HuH-7.5 (cell line): ENCODE data around the gene VKORC1.
"Not testable (repeated sequence)": the region's sequence is repeated elsewhere in the genome, so short reads cannot be mapped to it uniquely, and the experiment has no call there.

Source experiments
- DNase-seq: peaks from one replicate; pipeline ENCODE4 v3.0.0; 2011; ENCODE audit warnings: low spot score

Gene VKORC1

GRCh38 chr16:31094424-31095120 is at the start of gene VKORC1:
TSS of gene VKORC1 (minus strand) at chr16:31094797. CDS start at chr16:31094729, 68 bp downstream.
- peak; percentile 88 for DNase-seq

GRCh38 chr16:31143694-31144148 is 49.1 kb upstream of the VKORC1 start:
- DNase-seq = no peak

DNA sequence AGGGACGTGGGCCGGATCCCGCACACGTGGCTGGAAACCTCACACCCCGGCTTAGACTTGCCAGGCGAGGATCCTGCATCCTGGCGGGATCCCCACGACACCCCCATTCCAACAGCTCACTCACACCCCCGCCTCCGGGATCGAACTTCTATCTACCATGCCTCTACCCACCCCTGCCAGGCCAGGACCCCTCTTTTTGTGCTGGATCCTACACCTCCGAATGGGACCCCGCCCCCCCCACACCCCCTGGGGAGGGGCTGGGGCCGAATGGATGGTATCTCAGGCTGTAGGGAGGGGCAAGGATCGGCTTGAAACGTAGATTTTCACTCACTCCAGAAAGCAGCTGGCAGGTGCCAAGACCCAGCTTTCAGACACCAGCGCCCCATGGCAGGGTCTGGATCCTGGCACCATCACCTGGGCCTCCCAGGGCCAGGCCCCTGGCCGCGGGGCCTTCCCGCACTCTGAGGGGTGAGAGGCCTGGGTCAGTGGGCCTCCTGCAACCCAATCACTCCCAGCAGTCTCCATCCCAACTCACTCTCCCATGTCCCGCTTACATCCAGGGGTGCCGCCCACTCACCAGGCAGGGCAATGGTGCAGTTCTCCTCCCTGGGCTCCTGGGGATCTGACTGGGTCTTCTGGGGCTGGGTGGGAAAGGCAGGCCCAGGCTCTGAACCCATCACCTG is 48.6 kb upstream of the VKORC1 start:
- no peak for DNase-seq

DNA sequence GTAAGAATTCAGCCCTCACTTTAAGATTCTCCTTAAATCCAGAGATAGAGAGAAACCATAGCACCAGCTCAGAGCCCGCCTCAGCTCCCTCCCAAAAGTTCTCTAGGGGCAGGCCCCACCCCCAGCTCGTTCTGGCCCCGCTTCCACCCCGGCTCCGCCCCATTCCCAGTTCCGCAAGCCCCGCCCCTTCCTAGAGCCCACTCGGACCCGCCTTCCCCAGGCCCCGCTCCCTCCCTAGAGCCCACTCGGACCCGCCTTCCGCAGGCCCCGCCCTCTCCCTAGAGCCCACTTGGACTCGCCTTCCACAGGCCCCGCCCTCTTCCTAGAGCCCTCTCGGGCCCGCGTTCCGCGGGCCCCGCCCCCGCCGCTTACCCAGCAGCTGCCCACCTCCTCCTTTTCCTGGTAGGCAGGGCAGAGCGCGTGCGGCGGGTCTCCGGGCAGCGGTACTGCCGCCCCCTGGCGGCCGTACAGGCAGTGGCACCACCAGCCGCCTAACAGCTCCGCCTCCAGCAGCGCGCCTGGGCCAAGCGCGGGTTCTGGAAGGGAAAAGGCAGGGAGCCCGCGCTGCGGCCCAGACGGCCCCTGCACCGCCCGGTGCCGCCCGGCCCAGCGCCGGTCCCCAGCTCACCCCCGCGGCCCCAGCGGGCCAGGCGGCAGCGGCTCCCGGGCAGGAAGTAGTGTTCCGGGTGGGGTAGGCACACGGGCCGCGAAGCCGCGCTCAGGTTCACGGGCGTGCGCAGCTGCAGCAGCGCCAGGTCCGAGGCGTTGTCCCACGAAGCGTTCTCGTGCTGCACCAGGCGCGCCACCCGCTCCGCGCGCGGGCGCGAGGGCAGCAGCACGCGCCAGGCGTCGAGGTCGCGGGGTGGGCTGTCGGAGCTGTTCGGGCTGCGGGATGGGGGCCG is 47.8 kb upstream of the VKORC1 start:
- peak; percentile 99 for DNase-seq

- no peak for DNase-seq
Measured at GRCh38 chr16:31141489-31142108, 47.0 kb upstream of the VKORC1 start.

- not testable (repeated sequence) for DNase-seq
Measured at GRCh38 chr16:31141071-31141469, 46.5 kb upstream of the VKORC1 start.

DNA sequence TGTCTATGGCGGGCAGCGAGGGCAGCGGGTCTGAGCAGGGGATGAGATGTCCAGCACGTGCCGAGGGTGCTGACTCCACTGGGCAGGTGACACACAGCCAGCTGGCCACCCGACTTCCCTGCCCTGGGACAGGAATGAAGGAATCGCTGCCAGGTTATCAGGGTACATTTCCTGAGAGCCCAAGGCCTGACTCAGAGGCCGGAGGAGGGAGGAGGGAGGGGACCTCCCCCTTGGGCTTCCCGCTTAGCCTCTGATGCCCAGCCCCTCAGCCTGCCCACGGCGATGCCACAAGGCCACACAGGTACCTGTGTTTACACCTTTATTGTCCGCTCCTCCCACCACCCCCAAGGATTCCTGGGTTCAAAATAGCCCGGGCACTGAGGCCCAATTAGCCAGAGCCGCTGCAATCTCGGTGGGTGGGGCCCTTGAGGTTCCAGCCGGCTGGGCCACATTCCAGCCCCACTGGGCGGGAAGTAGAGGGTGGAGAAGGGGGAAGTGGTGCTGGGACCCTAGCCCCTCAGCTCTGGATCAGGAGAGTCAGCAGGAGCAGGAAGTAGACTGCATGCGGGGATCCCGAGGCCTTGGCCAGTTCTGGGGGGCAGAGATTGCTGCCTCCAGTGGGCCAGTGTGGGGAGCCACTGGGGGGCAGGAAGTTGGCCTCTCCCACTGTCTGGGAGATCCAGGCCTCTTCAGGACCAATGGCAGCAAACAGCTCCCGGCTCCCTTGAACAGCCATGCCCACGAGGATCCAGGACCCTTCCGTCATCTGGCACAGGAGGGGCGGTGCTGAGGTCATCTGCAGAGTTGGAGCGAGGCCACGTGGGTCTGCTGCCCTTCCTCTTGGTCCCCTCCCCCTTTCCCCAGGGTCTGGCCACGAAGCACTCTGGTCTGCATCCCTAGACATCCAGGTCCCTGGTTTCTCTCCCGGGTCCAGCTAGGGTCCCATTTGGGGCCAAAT is 44.3 kb upstream of the VKORC1 start:
- no peak for DNase-seq

GRCh38 chr16:31136822-31137499 is 42.4 kb upstream of the VKORC1 start:
- not testable (repeated sequence) for DNase-seq

DNA sequence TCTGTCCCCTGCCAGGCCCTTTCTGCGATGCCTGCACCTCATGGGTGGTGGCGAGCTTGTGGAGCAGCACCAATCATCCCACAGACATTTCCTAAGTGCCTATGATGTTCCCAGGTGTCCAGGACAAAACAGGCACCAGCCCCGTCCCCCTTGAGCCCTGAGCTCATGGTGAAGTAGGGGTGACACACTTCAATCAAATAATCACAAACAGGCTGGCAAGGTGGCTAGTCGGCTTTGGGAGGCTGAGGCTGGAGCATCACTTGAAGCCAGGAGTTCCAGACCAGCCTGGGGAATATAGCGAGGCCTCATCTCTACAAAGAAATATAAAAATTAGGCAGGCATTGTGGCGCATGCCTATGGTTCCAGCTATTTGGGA is 41.7 kb upstream of the VKORC1 start:
- DNase-seq = no peak

DNA sequence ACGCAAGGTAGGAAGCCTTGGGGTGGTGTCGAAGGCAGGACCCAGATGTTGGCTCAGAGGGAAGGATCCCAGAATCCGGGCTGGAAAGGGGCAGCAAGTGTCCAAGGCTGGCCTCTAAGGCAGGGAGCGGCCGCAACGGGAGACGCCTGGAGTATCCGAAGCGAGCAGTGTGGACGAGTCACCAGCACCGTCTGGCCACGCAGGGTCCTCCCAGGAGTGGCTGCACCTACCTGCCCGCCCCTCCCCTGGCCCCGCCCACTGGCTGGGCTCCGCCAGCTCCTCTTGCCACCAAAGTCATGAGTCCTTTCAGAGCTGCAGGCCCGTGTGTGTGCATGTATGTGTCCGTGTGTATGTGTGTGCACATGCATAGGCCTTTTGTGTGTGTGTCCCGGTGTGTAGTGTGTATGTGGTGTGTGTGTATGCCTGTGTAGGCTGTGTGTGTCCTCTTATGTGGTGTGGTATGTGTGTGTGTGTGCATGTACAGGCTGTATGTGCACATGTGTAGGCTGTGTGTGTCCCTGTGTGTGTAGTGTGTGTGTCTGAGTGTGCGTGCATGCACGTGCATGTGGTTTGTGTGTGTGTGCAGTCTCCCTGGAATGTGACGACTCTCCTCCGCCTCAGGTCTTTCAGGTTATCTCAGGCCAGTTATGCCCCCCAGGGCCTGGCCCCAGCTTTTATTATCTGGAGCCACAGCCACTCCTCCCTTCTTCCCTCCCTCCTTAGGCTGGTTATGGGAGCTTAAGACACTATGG is 41.1 kb upstream of the VKORC1 start, which contains the start of gene PRSS8:
Gene PRSS8, minus strand, starts transcription at position 193 of the 752 bp plus-strand sequence. CDS start 229 bp downstream, outside the sequence.
- DNase-seq = no peak

DNA sequence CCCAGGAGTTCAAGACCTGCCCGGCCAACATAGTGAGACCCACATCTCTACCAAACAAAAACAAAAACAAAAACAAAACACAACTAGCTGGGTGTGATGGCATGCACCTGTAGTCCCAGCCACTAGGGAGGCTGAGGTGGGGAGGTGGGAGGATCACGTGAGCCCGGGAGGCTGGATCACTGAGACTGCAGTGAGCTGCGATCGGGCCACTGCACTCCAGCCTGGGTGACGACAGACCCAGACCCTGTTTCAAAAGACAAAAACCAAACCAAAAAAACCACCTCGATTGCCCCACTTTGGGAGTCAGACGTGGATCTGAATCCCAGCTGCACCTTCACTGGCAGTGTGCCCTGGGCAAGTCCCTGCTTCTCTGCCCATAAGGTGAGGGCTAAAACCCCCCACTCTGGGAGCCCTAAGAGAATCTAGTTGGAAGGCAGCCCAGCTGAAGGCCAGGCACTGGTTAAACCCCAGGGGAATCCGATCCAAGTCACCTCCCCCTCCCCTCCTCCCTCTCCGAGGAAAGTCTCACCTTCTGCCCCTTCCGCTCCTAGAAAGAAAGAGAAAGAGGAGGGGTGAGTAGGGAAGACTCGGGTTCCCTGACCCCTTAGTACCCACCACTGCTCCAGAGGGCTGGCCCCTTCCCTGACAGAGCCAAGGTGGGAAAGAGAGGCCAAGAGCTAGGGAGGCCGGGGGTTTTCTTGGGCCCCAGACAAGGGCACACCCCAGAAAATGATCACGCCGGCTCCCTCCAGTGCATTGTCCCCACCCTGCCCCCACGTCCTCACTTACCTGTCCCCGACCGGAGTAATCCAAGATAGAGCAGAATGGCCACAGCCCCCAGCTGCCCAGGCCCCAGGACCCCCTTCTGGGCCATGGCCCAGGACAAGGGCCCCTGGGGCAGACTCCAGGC is 40.3 kb upstream of the VKORC1 start:
- no peak for DNase-seq

DNA sequence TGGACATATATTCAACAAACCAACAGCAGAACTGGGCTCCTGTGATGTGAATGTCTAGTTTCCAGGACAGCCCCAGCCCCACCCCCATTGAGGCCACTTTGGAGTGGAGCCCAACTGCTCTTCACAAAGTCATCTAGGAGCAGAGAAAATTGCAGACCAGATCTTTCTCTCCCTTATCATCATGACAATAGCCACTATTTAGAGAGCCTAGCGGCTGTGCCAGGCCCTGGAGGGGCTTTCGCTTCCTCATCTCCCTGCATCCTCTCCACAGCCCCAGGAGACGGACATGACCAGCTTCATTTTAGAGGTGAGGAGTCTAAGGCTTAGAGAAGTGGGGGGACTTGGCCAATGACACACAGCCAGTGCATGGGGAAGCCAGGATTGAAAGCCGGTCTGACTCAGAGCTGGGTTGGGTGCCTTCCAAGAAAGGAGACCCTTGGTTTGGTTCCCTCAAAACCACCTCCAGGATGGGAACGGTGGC is 39.5 kb upstream of the VKORC1 start:
- DNase-seq = no peak

- DNase-seq = no peak
Measured at GRCh38 chr16:31133046-31133501, 38.5 kb upstream of the VKORC1 start.

- no peak for DNase-seq
Measured at GRCh38 chr16:31132303-31132979, 37.8 kb upstream of the VKORC1 start.

GRCh38 chr16:31131841-31132271 is 37.3 kb upstream of the VKORC1 start:
- no peak for DNase-seq

- DNase-seq = no peak
Measured at GRCh38 chr16:31131416-31131815, 36.8 kb upstream of the VKORC1 start.

GRCh38 chr16:31130899-31131298 is 36.3 kb upstream of the VKORC1 start:
- DNase-seq = no peak
